ENCODE measurements around the gene FOXJ2. TPM values are rescaled to one million over a fixed set of nuclear protein-coding genes. Genes with fewer than 3 reads are reported as not detected.
"Not testable (repeated sequence)": the region's sequence is repeated elsewhere in the genome, so short reads cannot be mapped to it uniquely, and the experiment has no call there.

FOXJ2 gene
- total RNA-seq, 3 donors from 2014 or later = 11.1 to 14.2 (median 13.4) TPM

- DNase-seq (ENCODE audit: low spot score in 2 of 2) = no peak
- H3K4me1 ChIP-seq = no peaks in the 10 kb centered on the region
- no peak overlapping the region for H3K4me3 ChIP-seq
- intact Hi-C loops (cut with DNase I; ENCODE audit: low total_unique reads) = no loop called here
- no peaks in the 10 kb centered on the region for H3K27me3 ChIP-seq
- no peaks in the 10 kb centered on the region for H3K9me3 ChIP-seq
- H3K27ac ChIP-seq = no peak overlapping the region
- TF ChIP-seq CTCF (IDR thresholded peaks at IDR 0.05) (no peak), POLR2AphosphoS5 (IDR thresholded peaks at IDR 0.05) (no peak), POLR2A (IDR thresholded peaks at IDR 0.05) (no peak)
- no peaks in the 10 kb centered on the region for H3K36me3 ChIP-seq
Measured at GRCh38 chr12:8069582-8069981, 37.1 kb downstream of the FOXJ2 start.

- H3K36me3 ChIP-seq; H3K4me1 ChIP-seq; H3K27ac ChIP-seq; intact Hi-C loops (cut with DNase I; ENCODE audit: low total_unique reads); H3K9me3 ChIP-seq; DNase-seq (ENCODE audit: low spot score in 2 of 2); H3K27me3 ChIP-seq; H3K4me3 ChIP-seq: not testable (repeated sequence)
Measured at GRCh38 chr12:8071820-8072219, 39.3 kb downstream of the FOXJ2 start.

- intact Hi-C loops (cut with DNase I; ENCODE audit: low total_unique reads) = no loop called here
- H3K4me3 ChIP-seq = no peak overlapping the region
- no peaks in the 10 kb centered on the region for H3K4me1 ChIP-seq
- H3K27ac ChIP-seq = no peak overlapping the region
- no peaks in the 10 kb centered on the region for H3K9me3 ChIP-seq
- DNase-seq (ENCODE audit: low spot score in 2 of 2) = no peak
- no peaks in the 10 kb centered on the region for H3K27me3 ChIP-seq
- no peak for TF ChIP-seq POLR2AphosphoS5 (IDR thresholded peaks at IDR 0.05)
- TF ChIP-seq POLR2A (IDR thresholded peaks at IDR 0.05) = no peak
- TF ChIP-seq CTCF (IDR thresholded peaks at IDR 0.05) = no peak
- H3K36me3 ChIP-seq = no peaks in the 10 kb centered on the region
Measured at GRCh38 chr12:8075935-8076334, 43.4 kb downstream of the FOXJ2 start.

GRCh38 chr12:8076366-8076765, 43.9 kb downstream of the FOXJ2 start:
- no peak for DNase-seq (ENCODE audit: low spot score in 2 of 2)
- Histone ChIP-seq H3K27me3 (no peaks in the 10 kb centered on the region), H3K4me3 (no peak overlapping the region), H3K9me3 (no peaks in the 10 kb centered on the region), H3K27ac (no peak overlapping the region), H3K4me1 (no peaks in the 10 kb centered on the region), H3K36me3 (no peaks in the 10 kb centered on the region)
- no peak for TF ChIP-seq CTCF (IDR thresholded peaks at IDR 0.05)
- no peak for TF ChIP-seq POLR2A (IDR thresholded peaks at IDR 0.05)
- TF ChIP-seq POLR2AphosphoS5 (IDR thresholded peaks at IDR 0.05) = no peak
- intact Hi-C loops (cut with DNase I; ENCODE audit: low total_unique reads) = no loop called here

- no peak overlapping the region for H3K27ac ChIP-seq
- no peak overlapping the region for H3K4me3 ChIP-seq
- no peaks in the 10 kb centered on the region for H3K9me3 ChIP-seq
- TF ChIP-seq CTCF (IDR thresholded peaks at IDR 0.05) (no peak), POLR2A (IDR thresholded peaks at IDR 0.05) (no peak), POLR2AphosphoS5 (IDR thresholded peaks at IDR 0.05) (no peak)
- no peaks in the 10 kb centered on the region for H3K36me3 ChIP-seq
- DNase-seq (ENCODE audit: low spot score in 2 of 2) = no peak
- H3K4me1 ChIP-seq = no peaks in the 10 kb centered on the region
- H3K27me3 ChIP-seq = no peaks in the 10 kb centered on the region
- intact Hi-C loops (cut with DNase I; ENCODE audit: low total_unique reads) = no loop called here
Measured at GRCh38 chr12:8077207-8077606, 44.7 kb downstream of the FOXJ2 start.

- intact Hi-C loops (cut with DNase I; ENCODE audit: low total_unique reads) = no loop called here
- Histone ChIP-seq H3K4me3 (no peak overlapping the region), H3K27ac (no peak overlapping the region), H3K27me3 (no peaks in the 10 kb centered on the region), H3K36me3 (no peaks in the 10 kb centered on the region), H3K9me3 (no peaks in the 10 kb centered on the region), H3K4me1 (peaks cover 0 to 2% of the 10 kb centered on the region in 2 donors)
- DNase-seq (ENCODE audit: low spot score in 2 of 2) = no peak
- no peak for TF ChIP-seq POLR2A (IDR thresholded peaks at IDR 0.05)
- no peak for TF ChIP-seq CTCF (IDR thresholded peaks at IDR 0.05)
- no peak for TF ChIP-seq POLR2AphosphoS5 (IDR thresholded peaks at IDR 0.05)
Measured at GRCh38 chr12:8078398-8078797, 45.9 kb downstream of the FOXJ2 start.
